Measurements from ENCODE around the gene ESR2.
"Not testable (repeated sequence)": the region's sequence is repeated elsewhere in the genome, so short reads cannot be mapped to it uniquely, and the experiment has no call there.

The ESR2 gene

DNA sequence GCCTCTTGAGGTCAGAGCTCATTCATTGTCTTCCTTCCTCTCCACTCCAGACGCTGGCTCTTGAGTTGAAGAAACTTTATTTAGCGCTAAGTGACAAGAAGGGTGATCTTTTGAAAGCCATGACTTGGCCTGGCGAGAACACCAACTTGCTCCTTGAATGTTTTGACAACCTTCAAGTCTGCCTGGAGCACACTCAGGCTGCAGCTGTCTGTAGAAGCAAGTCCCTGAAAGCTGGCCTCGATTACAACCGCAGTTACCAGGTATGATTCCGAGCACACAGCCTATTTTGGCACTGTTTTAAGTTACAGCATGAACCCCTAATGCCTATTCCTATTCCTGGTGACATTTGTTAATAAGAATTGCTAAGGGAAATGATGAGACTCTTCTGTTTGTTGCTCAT lies 167.6 kb downstream of the ESR2 start:
- DNase-seq (ENCODE audit: low read depth): no peak

DNA sequence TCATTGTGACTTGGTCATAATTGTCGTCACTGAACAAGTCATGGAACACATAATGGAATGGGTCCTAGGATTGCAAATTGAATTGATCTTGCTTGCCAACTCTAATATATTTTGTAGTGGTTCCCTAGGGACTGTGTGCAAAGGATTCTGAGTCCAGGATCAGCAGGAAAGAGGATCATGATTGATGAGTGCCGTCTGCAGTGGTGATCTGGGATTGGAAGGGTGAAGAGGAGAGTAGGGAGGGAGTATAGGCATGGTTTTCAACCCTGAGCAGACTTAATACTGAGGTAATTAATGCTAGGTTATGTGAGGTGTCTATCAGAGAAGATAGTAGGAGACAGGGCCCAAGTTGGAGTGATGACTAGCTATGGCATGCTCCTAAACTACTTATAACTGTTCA lies 168.9 kb downstream of the ESR2 start:
- DNase-seq (ENCODE audit: low read depth): no peak

DNA sequence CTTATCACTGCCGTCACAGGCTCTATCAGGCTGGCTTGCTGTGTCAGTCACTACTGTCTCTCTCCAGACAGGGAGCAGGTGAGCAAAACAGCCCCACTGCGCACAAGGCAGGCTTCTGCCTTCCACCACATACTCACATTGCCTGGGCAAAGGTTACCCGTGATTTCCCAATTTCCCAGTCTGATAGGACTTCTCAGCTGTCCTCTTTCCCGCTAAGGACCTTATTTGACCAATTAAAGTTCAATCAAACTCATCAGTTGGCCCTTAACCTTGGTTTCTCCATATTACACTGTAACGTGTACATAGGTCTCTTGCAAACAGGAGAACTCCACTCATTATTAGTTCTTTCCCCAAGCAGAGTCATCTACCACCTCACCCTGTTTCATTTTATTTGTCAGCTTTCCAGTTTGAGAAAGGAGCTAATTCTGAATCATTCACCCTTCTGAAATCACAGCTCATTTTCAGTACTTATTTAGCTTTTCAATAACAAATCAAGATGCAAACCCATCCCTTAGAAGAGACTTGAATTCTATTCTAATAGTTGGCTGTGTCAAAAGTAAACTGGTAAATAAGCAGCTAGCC lies 170.8 kb downstream of the ESR2 start:
- no peak for DNase-seq (ENCODE audit: low read depth)

DNA sequence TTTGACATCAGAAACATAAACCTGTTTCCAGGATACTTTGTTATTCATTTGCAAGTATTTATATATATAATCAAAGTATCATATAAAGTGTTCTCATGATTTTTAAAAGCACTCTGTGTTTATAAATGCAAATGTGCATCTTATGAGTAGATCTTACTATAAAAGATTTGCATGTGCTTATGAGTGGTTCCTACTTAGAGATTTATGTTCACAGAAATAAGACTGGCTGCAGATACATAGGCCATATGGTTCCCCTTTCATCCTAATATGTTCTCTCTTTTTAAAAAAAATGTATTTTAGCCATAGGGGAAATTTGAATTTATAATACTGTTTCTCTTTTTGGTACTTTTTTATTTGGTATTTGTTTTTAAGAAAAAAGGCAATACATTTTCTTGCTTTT lies 174.2 kb downstream of the ESR2 start:
- DNase-seq (ENCODE audit: low read depth): no peak

DNA sequence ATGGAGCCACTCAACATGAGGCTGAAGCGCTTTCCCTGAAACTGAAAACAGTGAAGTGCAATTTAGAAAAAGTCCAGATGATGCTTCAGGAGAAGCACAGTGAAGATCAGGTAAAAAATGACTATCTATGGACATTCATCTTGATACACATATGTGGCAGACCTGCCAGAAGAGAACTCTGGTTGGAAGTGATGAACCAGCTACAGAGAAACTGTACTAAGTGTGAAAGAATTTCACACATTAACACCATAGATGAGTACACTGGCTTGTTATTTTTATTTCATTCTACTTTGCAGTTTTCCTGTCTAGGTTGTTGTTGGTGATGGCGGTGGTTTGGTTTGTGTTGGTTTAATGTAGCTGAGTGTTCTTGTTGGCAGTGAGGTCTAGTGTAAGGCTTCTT lies 174.7 kb downstream of the ESR2 start:
- no peak for DNase-seq (ENCODE audit: low read depth)

DNA sequence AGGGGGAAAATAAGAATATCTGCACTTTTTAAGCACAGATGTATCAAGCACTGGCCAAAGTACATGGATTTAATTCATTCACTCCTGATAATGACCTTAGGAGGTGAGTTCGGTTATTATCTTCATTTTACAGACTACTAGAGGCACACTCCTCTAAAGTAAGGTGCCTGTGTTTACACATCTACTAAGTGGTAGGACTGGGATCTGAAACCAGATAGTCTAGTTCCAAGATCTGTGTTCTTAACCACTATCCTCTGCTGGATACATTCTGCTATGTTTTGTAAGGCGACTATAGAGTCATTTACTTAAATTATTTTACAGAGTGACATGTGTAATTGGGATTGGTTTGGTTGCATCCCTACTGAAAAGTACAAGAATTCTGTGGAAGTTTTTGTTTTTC lies 175.3 kb downstream of the ESR2 start:
- DNase-seq (ENCODE audit: low read depth): no peak

DNA sequence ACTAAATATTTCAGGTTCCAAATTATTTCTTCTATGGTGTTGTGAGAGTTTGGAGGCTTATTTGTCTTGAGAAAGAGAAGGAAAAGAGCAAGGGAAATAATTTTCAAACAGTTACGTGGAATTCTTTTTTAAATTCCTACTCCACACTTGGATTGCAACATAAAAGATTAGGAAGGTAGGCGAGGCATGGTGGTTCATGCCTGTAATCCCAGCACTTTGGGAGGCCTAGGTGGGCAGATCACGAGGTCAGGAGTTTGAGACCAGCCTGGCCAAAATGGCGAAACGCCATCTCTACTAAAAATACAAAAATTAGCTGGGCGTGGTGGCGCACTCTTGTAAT lies 175.8 kb downstream of the ESR2 start:
- DNase-seq (ENCODE audit: low read depth): not testable (repeated sequence)

DNA sequence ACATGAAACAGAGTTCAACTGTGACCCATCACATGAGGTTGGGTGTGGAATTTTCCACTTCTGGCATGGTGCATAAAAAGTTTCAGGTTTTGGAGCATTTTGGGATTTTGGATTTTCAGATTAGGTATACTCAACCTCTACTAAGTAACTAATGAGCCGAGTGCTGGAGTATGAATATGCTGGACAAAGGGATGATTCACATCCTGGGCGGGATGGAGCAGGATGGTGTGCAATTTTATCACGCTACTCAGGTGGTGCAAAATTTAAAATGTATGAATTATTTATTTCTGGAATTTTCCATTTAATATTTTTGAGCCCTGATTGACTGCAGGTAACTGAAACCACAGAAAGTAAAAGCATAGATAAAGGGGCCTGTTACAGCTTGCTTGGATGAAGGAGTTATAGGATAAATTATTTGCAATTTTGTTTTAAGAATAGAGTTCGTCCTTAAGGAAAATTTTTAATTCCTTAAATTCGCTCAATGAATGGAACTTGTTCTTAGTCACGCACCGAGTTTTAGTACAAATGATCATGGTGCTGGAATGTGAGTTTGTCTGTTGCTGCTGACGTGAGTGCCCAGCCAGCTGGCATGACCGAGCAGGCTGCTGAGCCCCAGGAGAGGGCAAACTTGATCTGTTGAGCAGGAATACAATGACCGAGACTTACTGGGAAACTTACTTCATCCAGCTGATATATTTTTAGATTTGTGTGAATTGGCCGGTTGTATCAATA lies 176.3 kb downstream of the ESR2 start:
- peak; percentile 72 for DNase-seq (ENCODE audit: low read depth)

DNA sequence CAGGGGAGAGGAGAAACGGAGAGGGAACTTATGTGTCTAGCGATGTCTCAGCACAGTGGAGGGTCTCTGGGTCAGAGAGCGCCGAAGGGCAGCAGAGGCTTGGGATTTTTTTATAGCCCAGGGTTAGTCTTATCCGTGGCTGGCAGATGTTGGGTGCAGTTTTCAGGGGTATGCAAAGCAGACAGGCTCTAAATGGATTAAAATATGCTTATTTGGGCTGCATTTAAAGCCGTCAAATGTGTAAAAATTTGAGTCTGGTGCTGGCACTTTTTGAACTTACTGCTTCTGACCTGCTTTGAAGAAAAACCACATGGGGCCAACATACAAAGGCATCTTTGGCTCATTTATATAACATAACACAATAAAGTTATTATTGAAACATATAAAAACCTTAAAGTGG lies 178.8 kb downstream of the ESR2 start:
- no peak for DNase-seq (ENCODE audit: low read depth)

DNA sequence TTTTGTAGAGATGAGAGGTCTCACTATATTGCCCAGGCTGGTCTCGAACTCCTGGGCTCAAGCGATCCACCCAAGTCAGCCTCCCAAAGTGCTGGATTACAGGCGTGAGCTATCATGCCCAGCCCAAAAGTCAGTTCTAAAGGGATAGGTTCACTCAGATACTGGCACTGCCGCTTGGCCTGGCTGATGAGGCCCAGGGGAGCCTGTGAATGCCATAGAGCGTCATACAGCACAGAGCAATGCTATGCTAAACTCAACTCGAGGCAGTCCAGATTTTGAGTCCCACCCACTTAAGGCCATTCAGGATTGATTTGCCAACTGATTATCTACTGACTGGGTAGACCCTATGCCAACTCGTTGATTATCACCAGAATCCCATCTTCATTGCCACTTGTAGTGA lies 179.4 kb downstream of the ESR2 start:
- no peak for DNase-seq (ENCODE audit: low read depth)

DNA sequence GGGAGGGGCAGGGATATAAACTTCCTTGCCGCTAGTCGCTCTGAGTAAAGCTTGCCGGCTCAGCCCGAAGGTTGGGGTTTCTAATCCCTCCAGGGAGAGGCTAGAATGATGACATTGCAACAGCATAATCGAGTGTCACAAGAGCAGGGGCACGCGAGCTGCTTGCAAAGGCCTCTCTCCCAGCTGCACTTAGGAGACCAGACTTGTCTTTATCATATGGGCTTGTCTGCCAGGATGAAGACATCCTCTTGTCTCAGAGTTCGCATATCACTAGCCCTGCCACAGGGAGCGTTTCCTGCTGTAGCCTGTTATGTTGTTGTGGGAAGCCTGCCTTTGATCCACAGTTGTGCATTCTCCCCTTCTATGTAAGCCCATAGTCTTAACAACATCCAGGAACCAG lies 180.0 kb downstream of the ESR2 start:
- DNase-seq (ENCODE audit: low read depth): no peak

DNA sequence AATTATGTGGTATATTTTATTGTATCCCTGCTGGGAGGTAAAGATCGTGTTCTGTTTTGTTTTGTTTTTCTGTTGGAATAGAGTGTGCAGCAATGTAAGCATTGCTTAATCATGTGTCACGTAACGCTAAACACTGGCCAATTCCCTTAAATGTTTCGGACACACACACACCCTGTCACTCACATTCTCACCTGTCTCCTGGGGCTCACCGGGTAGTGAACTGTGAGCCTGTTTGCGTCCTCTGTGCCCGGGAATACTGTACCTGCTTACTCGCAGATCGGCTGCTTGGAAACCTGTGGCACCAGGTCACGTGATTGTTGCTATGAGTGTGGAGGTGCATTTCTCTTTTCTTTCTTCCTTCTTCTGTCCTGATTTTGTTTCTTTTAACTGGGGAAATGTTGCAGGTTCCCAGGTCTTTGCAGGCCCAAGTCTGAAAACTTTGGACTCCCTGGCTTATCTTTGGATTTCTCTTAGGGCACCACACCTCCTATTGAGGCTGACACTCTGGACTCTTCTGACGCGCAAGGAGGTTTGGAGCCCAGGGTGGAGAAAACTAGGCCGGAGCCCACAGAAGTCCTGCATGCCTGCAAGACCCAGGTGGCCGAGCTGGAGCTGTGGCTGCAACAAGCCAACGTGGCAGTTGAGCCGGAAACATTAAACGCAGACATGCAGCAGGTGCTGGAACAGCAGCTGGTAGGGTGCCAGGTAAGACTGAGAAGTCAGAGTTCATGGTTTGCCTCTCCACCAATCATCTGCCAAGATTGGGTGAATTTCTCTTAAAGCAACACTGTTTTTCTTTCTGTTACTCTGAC lies 181.1 kb downstream of the ESR2 start:
- no peak for DNase-seq (ENCODE audit: low read depth)

DNA sequence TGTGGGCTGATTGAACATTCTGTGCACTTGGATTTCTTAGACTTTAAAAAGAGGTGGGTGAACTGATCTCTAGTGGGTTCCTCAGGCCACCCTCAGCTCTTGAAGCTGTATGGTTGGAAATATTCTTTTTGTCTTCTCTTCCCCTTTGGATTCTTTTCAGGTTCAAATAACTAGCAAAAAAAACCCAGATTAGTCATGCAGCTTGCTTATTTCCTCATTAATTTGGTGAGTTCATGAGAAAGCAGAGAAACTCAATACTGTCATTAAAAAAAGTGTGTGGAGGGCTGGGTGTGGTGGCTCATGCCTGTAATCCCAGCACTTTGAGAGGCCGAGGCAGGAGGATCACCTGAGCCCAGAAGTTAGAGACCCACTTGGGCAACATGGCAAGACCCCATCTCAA lies 183.4 kb downstream of the ESR2 start:
- DNase-seq (ENCODE audit: low read depth): peak; percentile 34

DNA sequence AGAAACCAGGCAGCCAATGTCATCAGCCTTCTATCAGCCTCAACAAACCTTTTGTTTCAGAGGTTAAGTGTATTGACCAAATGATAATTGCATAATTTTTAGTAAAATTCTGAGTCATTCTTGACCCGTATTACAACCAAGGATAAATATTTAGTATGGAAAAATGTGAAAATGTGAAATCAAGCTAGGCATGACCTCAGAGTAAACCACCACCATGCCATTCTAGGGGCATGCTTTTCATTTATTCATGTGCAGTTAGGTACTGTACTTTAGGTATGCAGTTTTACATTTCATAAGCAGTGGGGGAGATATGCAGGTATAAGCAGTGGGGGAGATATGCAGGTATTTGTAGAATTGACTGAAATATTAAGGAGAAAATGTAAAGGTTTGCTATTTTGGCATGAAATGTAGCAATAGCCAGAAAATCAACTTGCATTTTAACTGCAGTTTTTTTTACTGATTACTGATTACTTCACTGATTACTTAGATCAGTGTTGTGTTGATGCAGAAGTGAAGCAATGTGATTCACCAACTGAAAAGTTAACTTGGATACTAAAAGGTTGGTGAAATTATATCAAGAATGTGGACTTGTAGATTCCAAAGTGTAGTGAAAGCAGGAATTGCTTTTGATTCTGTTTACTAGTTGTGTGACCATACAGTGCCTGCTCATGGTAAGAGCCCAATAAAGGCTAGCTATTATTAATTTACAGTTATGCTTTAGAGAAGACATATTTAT lies 184.2 kb downstream of the ESR2 start:
- peak; percentile 12 for DNase-seq (ENCODE audit: low read depth)

DNA sequence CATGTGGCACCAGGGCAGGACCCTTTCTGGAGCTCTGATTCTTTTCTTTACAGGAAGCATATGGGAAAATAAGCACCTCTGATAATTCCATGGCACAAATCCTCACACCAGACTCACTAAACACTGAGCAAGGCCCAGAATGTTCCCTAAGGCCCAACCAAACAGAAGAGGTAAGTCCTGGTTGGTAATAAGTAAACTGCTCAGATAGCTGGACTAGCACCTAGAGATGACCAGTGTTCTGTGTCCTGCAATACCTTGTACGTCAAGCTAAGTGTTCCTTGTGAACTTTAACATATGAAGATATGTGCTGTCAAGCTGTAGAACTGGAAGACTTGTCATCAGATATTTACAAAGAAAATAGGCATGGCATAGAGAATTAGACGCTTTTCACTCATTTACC lies 186.7 kb downstream of the ESR2 start:
- DNase-seq (ENCODE audit: low read depth): no peak

DNA sequence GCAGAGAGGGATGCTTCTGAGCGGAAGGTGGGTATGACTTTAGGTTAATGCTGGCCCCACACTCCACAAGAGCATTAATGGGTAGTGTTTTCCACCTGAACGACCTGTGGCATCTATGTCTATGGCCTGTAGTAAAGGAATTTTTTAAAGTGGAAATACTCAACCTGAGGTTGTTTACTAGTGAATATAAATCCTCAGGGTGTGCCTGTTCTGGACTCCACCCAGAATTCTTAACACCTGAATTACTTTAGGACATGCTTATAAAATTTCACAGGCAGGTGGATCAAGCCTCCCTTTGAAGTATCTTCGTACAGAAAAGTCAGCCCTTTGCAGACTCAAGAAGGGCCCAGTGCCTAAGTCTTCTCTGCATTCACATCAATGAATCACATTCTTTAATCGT lies 196.1 kb downstream of the ESR2 start:
- no peak for DNase-seq (ENCODE audit: low read depth)

DNA sequence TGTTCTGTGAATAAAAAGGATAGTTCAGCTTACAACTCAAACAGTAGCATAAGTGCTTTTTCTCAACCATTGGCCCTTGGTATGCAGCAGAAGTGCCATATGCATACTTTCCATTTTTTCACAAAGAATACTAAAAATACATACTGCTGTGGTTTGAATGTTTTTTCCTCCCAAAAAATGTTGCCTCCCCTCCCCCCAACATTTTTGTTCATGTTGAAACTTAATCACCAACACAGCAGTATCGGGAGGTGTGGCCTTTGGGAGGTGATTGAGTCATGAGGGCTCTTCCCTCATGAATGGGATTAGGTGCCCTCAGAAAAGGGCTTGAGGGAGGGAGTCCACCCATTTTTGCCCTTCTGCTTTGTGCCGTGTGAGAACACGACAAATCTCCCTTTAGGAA lies 198.6 kb downstream of the ESR2 start:
- DNase-seq (ENCODE audit: low read depth): peak; percentile 92

DNA sequence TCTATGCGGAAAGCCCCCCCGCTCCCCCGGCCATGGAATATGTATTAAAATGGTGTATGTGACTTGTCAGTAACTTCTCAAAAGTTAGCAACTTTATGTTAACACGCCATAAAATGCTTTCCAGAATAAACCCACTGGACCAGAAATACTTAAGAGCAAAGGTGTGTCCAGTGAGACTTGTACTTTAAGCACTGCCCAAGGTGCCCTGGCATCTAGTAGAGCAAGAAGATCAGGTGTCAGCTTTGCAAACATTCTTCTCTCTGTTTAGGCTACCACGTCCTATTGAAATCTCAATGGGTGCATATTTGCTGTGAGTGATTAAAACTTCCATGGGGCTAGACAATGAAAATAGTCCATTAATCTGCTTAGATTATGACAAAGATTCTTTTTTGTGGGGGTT lies 201.2 kb downstream of the ESR2 start:
- no peak for DNase-seq (ENCODE audit: low read depth)

DNA sequence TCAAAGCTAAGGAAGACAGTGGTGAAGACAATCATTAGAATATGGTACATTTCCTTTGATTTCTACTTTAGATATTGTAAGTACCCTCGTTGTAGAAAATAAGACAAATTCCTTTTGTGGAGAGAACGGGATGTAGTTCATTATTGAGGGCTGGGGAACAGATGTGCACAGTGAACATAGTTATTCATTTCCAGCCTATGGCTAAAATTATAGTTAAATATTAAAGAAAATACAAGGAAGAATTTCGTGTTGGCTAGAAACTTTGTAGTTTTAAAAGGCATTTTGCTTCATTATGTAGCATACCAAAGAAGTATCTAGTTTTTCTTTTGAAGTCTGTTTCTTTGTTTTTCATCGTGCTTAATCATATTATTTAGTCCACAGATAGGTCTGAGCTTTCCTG lies 201.8 kb downstream of the ESR2 start:
- no peak for DNase-seq (ENCODE audit: low read depth)

DNA sequence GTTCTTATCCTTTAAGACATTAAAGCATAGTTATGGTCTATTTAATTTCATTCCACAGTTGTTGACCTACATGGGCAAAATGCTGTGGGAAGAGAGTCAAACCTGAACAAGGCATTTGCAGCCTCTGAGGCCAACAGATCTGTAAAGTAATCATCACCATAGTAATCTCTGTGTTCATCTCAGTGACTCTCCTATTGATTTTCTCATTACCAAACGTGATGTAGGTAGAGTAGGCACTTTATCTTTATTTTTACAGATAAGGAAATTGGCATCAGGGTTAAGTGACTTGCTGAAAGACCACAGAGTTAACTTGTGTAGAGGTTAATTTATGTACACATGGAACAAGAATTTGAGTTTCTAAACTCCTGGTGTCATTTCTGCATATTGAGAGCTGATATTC lies 203.0 kb downstream of the ESR2 start:
- no peak for DNase-seq (ENCODE audit: low read depth)

DNA sequence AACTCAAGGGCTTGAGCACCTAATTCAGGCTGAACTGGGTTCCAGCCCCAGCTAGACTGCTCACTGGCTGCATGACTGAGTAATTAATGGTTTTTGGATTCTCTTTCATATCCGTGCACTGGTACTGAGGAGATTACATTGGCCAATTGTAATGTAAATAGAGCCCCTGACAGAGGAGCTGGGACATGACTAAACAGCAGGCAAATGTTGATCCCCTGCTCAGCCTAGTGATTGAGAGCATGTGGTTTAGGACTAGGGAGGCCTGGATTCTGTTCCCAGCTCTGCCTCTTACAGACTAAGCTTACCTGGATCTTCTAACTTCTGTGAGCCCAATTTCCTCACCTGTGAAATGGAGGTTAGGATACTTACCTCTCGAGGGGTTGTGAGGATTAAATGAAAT lies 204.3 kb downstream of the ESR2 start:
- DNase-seq (ENCODE audit: low read depth): no peak

DNA sequence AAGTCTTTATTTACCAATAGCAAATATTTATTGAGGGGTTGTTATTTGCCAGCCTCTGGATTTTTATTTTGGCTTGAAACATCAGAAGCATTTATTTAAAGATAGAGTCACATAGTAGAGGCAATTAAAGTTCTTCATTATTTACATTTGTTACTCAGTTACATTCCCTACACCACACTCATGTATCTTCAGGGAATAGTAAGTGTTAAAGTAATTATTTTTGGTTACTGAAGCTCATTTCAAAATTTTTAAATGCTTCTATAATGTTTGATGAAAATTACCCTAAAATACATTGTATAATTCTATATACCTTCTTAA lies 205.6 kb downstream of the ESR2 start:
- no peak for DNase-seq (ENCODE audit: low read depth)

DNA sequence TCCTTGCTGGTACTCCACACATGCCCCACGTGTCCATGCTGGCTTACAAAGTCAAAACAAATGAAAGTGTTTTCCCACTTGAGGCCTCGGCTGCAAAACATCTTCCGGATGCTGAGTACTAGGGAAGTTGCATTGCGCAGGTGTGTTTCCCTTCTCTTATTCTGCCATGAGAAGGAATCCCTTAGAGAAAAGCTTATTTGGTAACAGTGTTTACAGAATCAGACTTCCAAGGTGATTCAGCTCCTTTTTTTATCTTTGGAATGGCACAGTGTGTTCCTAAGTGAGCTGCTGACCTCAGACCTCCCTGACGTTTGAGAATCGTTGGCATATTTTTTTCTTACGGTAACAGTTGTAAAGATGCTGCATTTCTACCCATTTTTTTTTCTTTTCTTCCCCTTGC lies 211.3 kb downstream of the ESR2 start:
- DNase-seq (ENCODE audit: low read depth): no peak
